ENCODE measurements around the gene PRR11.
"Not testable (repeated sequence)": the region's sequence is repeated elsewhere in the genome, so short reads cannot be mapped to it uniquely, and the experiment has no call there.

The PRR11 gene

GRCh38 chr17:59220328-59221158, 65.0 kb downstream of the PRR11 start, which contains the start of gene GDPD1:
TSS of gene GDPD1 (plus strand) at chr17:59220511. CDS start at chr17:59220610, 99 bp downstream.
- peak; percentile 88 for DNase-seq

DNA sequence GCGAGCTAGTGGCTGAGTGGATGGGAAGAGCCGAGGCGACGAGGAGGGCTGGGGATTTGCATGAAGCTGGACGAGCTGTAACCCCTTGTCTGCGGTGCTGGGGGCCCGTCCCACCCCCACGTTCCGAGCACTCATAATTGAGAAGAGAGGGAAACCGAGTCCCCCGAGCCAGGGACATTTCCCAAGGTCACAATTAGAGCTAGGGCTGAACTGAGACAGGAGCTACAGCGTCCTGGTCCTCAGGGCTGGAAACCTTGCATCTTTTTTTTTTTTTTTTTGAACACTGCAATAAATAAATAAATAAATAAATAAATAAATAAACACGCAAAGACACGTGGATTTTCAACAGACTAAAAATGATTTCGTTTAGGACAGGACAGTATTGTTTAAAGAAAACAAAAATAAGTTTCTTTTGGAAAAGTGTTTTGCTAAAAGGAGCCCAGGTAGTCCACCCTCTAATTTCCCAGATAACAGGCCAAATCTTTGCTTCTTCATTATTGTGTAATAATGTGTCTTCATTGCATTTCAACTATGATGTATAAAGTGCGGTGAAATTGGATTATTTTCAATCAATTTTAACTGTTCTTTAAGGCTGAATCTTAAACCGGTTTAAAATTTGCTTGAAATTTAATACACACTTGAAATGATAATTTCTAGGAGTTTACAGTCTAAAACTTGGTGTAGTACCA, 65.8 kb downstream of the PRR11 start:
- DNase-seq, result no peak

DNA sequence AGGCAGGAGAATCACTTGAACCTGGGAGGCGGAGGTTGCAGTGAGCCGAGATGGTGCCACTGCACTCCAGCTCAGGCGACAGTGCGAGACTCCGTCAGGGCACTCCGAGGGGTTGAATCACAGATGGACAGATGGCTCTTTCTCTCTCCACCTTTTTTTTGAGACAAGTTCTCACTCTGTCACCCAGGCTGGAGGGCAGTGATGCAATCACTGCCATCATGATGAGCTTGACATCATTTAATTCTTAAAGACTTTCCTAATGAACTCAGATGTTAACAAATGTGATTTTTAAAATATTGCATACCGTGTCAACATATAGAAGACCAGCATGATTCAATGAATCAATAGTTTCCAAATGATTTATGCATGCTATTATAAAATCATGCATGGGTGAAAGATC, 68.3 kb downstream of the PRR11 start:
- DNase-seq, result no peak

DNA sequence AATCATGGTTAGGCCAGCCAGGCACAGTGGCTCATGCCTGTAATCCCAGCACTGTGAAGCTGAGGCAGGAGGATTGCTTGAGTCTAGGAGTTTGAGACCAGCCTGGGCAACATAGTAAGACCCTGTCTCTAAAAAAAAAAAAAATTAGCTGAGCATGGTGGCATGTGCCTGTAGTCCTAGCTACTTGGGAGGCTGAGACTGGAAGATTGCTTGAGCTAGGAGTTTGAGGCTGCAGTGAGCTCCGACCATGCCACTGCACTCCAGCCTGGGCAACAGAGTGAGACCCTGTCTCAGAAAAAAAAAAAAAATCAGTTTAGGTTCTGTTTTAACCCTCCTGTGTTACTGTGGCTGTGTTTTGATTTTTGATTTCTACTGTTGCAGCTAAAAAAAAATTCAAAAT, 73.0 kb downstream of the PRR11 start:
- DNase-seq, result not testable (repeated sequence)

GRCh38 chr17:59230764-59231163, 75.2 kb downstream of the PRR11 start:
- no peak for DNase-seq

GRCh38 chr17:59234631-59235030, 79.1 kb downstream of the PRR11 start:
- DNase-seq, result no peak

DNA sequence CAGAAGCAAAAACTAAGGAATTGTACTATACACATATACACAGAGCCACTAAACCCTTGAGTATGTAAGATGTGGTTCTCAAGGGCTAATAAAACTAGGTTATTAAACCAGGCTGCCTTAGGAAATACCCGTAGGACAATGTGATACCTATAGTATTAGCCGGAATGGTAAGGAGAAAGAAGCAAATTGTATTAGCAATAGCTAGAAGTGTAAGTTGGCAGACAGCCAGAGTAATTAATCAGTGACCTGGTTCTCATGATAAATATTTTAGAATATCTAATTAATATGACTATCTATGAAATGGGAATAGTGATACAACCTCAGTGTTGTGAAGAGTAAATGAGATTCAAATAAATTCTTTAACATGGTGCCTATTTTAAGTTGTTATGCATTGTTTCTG, 83.4 kb downstream of the PRR11 start:
- DNase-seq, result no peak

DNA sequence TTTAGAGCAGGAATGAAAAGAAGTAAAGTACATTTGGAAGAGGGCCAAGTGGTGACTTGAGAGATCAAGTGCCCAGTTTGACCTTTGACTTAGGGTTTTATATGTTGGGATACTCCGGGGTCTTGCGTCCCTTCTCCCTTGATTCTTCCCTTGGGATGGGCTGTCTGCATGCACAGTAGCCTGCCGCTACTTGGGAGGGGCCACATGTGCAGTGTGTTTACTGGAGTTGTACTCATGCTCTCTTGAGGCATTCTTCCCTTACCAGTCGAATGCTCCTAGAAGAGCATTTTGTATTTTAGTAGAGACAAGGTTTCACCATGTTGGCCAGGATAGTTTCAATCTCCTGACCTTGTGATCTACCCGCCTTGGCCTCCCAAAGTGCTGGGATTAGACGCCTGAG, 88.5 kb downstream of the PRR11 start:
- no peak for DNase-seq
